Gastrocnemius medialis (tissue), 4 donors: ENCODE measurements around the gene RNF214.

Source experiments
- POLR2A ChIP-seq, 2 donors: fragments of 450-650 bp; IDR thresholded peaks; one replicate each; pipeline ENCODE4 v1.6.1; 2017; ENCODE audit warnings: antibody characterized with exemption in 2 of 2, mild to moderate bottlenecking in 2 of 2, moderate library complexity in 2 of 2
- TF ChIP-seq, protein P1 (sequence below), 5 experiments: fragments of 450-650 bp in 3 of 5; fragments of 200-600 bp in 2 of 5; sonication (generic) in 2 of 5; IDR thresholded peaks in 4 of 5; conservative IDR thresholded peaks in 1 of 5; 1 replicate in 4 of 5; 2 replicates in 1 of 5; pipeline ENCODE4 v1.5.1; 2016 to 2019; ENCODE audit warnings: antibody characterized with exemption in 5 of 5, mild to moderate bottlenecking in 3 of 5, moderate library complexity in 3 of 5

DNA sequence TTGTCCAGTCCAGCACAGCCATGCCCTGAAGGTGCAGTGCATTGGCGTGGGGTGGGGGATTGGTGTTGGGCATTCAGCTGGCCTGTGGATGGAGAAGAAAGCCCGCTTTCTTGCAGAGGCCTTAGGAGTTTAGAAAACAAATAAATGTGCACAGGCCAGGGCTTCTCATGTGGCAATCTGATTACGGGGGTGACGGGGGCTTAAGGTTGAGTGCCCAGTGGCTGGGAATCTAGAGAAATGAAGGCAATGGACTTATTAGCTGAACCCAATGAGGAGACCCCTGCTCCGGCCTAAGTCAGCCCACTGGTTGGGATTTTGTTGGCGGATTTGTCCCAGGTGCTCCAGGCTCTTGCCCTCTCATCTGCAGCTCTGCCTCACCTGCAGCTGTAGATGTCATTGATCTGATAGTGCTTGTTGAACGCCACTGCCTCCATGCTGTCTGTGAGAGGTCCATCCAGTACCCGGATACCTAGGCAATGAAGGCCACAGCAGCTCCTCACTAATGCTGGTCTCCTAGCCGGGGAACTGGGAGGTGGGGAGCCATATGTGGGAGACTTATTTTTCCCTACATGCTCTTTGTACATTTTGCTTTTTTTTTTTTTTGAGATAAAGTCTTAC, 6.8 kb upstream of the RNF214 start:
- TF ChIP-seq, protein P1, sequence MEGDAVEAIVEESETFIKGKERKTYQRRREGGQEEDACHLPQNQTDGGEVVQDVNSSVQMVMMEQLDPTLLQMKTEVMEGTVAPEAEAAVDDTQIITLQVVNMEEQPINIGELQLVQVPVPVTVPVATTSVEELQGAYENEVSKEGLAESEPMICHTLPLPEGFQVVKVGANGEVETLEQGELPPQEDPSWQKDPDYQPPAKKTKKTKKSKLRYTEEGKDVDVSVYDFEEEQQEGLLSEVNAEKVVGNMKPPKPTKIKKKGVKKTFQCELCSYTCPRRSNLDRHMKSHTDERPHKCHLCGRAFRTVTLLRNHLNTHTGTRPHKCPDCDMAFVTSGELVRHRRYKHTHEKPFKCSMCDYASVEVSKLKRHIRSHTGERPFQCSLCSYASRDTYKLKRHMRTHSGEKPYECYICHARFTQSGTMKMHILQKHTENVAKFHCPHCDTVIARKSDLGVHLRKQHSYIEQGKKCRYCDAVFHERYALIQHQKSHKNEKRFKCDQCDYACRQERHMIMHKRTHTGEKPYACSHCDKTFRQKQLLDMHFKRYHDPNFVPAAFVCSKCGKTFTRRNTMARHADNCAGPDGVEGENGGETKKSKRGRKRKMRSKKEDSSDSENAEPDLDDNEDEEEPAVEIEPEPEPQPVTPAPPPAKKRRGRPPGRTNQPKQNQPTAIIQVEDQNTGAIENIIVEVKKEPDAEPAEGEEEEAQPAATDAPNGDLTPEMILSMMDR (IDR thresholded peaks at IDR 0.05 in 4 of 5, conservative IDR thresholded peaks at IDR 0.05 in 1 of 5), result no peak
- no peak for TF ChIP-seq POLR2A (IDR thresholded peaks at IDR 0.05)
